DOHH2 (cell line): Measurements from ENCODE around the gene NLGN1.

ENCODE experiments used
- EZH2phosphoT487 ChIP-seq: fragments of 200-600 bp; sonication (generic); IDR thresholded peaks from 2 replicates; pipeline ENCODE4 v1.6.1; 2017; ENCODE audit warnings: borderline replicate concordance, mild to moderate bottlenecking, antibody characterized with exemption, low read length, moderate library complexity, mixed read lengths
- TF ChIP-seq, protein P1 (sequence below): fragments of 200-600 bp; sonication (generic); IDR thresholded peaks from one replicate; pipeline ENCODE4 v1.5.1; 2014; ENCODE audit warnings: antibody characterized with exemption, mild to moderate bottlenecking, low read depth, low read length; ENCODE audit not compliant: poor library complexity, severe bottlenecking

DNA sequence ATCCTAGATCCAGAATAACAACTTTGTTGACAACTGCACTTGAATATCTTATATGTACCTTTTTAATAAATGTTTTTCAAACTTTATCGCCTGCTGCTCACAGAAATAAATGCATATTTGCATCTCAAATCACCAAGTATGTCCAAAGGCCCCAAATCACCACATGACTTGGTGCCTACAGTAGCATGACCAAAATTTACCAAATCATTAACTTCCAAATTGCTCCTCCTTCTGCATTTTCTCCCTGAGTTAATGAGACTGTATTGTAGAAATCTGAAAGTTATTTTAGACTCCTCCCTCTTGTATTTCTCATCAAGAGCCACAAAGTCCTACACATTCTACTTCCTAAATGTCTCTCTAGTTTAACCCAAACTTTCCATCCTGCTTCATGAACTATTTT is 826.1 kb downstream of the NLGN1 start:
- TF ChIP-seq, protein P1, sequence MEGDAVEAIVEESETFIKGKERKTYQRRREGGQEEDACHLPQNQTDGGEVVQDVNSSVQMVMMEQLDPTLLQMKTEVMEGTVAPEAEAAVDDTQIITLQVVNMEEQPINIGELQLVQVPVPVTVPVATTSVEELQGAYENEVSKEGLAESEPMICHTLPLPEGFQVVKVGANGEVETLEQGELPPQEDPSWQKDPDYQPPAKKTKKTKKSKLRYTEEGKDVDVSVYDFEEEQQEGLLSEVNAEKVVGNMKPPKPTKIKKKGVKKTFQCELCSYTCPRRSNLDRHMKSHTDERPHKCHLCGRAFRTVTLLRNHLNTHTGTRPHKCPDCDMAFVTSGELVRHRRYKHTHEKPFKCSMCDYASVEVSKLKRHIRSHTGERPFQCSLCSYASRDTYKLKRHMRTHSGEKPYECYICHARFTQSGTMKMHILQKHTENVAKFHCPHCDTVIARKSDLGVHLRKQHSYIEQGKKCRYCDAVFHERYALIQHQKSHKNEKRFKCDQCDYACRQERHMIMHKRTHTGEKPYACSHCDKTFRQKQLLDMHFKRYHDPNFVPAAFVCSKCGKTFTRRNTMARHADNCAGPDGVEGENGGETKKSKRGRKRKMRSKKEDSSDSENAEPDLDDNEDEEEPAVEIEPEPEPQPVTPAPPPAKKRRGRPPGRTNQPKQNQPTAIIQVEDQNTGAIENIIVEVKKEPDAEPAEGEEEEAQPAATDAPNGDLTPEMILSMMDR, result no peak
- TF ChIP-seq EZH2phosphoT487, result no peak
